Endothelial cell of umbilical vein (primary cell): ENCODE measurements around the gene GTF3C5.

Source experiments
- CTCF ChIP-seq, 2 donors: IDR thresholded peaks; 1 replicate in 1 of 2; 2 replicates in 1 of 2; pipeline ENCODE4 v1.5.1; 2011; ENCODE audit warnings: low read length in 2 of 2, mild to moderate bottlenecking in 2 of 2, moderate library complexity in 2 of 2, control low read depth in 1 of 2, inconsistent platforms in 1 of 2, low read depth in 1 of 2; ENCODE audit not compliant: insufficient read depth in 1 of 2; ENCODE audit errors: extremely low read depth in 1 of 2
- EZH2 ChIP-seq: IDR thresholded peaks from 2 replicates; pipeline ENCODE4 v1.6.1; 2012; ENCODE audit warnings: borderline replicate concordance, low read depth, mild to moderate bottlenecking, moderate library complexity, low read length, inconsistent platforms; ENCODE audit not compliant: severe bottlenecking
- FOS ChIP-seq: IDR thresholded peaks from 2 replicates; pipeline ENCODE4 v1.6.1; 2011; ENCODE audit warnings: mild to moderate bottlenecking, low read length, moderate library complexity, borderline replicate concordance; ENCODE audit not compliant: insufficient read depth
- GATA2 ChIP-seq: IDR thresholded peaks from 2 replicates; pipeline ENCODE4 v1.7.0; 2011; ENCODE audit warnings: low read depth, mild to moderate bottlenecking, moderate library complexity, mixed read lengths, low read length; ENCODE audit not compliant: insufficient read length, insufficient read depth
- JUN ChIP-seq: IDR thresholded peaks from 2 replicates; pipeline ENCODE4 v1.6.1; 2011; ENCODE audit warnings: borderline replicate concordance, low read depth; ENCODE audit not compliant: insufficient read length, insufficient read depth
- MAX ChIP-seq: IDR thresholded peaks from 2 replicates; pipeline ENCODE4 v1.6.1; 2011; ENCODE audit not compliant: insufficient read depth, insufficient read length
- MYC ChIP-seq: IDR thresholded peaks from one replicate; pipeline ENCODE4 v1.6.1; 2011; ENCODE audit warnings: mild to moderate bottlenecking, low read depth, low read length
- POLR2A ChIP-seq: IDR thresholded peaks from 2 replicates; pipeline ENCODE4 v1.6.1; 2012; ENCODE audit warnings: low read depth, mild to moderate bottlenecking, control low read depth, low read length
- POLR2AphosphoS5 ChIP-seq: IDR thresholded peaks from 2 replicates; pipeline ENCODE4 v1.6.1; 2012; ENCODE audit warnings: low read depth, mild to moderate bottlenecking, control low read depth, low read length, moderate library complexity; ENCODE audit not compliant: insufficient read depth

- TF ChIP-seq GATA2 (no peak), CTCF (IDR thresholded peaks at IDR 0.05; ENCODE audit: extremely low read depth in 1 of 2, insufficient read depth in 1 of 2, low read depth in 1 of 2, low read length in 2 of 2) (peak in 1 of 2 donors; percentile 41), POLR2A (no peak), FOS (no peak), POLR2AphosphoS5 (no peak), MYC (no peak), EZH2 (no peak), MAX (no peak), JUN (no peak)
Observed at GRCh38 chr9:133048595-133048994, 17.8 kb downstream of the GTF3C5 start.
